ENCODE measurements around the gene GATAD1.

DNA sequence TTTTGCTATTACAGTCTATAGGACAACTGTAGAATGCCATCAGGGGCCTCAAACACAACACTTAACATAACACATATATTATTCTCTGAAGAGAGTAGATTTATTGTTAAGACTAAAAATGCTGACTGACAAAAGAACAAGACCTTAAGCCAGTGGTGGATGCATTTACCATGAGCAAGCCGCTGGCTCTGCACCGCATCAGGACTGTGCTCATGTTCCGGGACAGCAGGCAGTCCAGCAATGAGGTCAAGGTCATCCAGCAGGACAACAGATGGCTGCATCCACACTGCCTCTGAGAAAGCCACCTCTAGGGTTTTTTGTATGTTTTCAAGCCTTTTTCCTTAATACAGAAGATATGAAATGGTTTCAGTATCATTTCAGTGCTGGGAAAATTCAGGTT, 57.3 kb downstream of the GATAD1 start:
- TF ChIP-seq POLR2AphosphoS5 (IDR thresholded peaks at IDR 0.05; ENCODE audit: low read depth, low read length) (no peak), POLR2A (IDR thresholded peaks at IDR 0.05; ENCODE audit: low read depth, low read length) (no peak)
